Measurements from ENCODE around the gene HNRNPA2B1. TPM values are rescaled to one million over a fixed set of nuclear protein-coding genes. Genes with fewer than 3 reads are reported as not detected.
"Not testable (repeated sequence)": the region's sequence is repeated elsewhere in the genome, so short reads cannot be mapped to it uniquely, and the experiment has no call there.

The HNRNPA2B1 gene
- total and polyA plus RNA-seq, 7 donors: 141 to 885 (median 208) TPM

GRCh38 chr7:26167303-26167934 lies 33.1 kb downstream of the HNRNPA2B1 start:
- TF ChIP-seq EP300 (IDR thresholded peaks at IDR 0.05): no peak
- TF ChIP-seq CTCF (IDR thresholded peaks at IDR 0.05): no peak
- no peak for TF ChIP-seq POLR2AphosphoS5 (IDR thresholded peaks at IDR 0.05)
- no peak for TF ChIP-seq POLR2A (IDR thresholded peaks at IDR 0.05)
- Histone ChIP-seq H3K4me3 (no peak overlapping the region), H3K9me3 (peaks cover 0 to 5% (median 0%) of the 10 kb centered on the region in 4 donors), H3K4me1 (no peaks in the 10 kb centered on the region), H3K27me3 (peaks cover 0 to 8% (median 4%) of the 10 kb centered on the region in 3 donors), H3K36me3 (no peaks in the 10 kb centered on the region), H3K27ac (no peak overlapping the region)
- intact Hi-C loops (cut with DNase I): no loop called here
- no peak for DNase-seq
- WGBS, 2 donors: 23 to 55% methylated on average over 3 of the region's 3 CpGs

DNA sequence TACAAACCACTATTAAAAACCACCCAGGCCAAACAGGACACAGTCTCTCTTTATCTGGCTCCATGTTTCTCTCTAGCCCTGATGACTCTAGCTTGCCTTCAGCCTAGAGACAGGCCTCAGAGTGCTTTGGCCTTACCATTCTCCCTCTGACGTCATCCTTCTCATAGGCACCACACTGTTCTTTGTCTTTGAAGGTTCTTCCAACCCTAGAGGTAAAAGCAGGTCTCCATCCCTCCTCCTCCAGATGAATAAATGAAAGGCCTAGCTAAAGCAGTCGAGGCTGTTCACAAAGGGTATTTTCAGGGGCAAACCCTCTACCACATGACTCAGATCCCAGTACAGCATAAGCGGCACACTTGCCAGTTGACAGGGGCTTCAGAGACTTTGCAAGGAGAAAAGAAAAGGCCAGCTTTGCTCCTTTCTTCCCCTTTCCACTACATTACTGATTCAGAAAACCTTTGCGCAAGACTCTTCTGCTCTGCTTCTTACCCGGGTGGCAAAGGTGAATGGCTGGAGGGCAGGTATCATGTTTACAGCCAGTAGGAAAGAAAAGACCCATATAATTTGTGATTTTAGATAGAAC lies 33.8 kb downstream of the HNRNPA2B1 start:
- Histone ChIP-seq H3K27ac (no peak overlapping the region), H3K4me3 (no peak overlapping the region), H3K9me3 (peaks cover 0 to 5% (median 0%) of the 10 kb centered on the region in 4 donors), H3K4me1 (no peaks in the 10 kb centered on the region), H3K36me3 (no peaks in the 10 kb centered on the region), H3K27me3 (peaks cover 0 to 8% (median 4%) of the 10 kb centered on the region in 3 donors)
- 61 to 72% methylated on average over 5 of the region's 5 CpGs for WGBS, 2 donors
- TF ChIP-seq EP300 (IDR thresholded peaks at IDR 0.05) (no peak), POLR2AphosphoS5 (IDR thresholded peaks at IDR 0.05) (no peak), CTCF (IDR thresholded peaks at IDR 0.05) (no peak)
- intact Hi-C loops (cut with DNase I): no loop called here
- no peak for DNase-seq

DNA sequence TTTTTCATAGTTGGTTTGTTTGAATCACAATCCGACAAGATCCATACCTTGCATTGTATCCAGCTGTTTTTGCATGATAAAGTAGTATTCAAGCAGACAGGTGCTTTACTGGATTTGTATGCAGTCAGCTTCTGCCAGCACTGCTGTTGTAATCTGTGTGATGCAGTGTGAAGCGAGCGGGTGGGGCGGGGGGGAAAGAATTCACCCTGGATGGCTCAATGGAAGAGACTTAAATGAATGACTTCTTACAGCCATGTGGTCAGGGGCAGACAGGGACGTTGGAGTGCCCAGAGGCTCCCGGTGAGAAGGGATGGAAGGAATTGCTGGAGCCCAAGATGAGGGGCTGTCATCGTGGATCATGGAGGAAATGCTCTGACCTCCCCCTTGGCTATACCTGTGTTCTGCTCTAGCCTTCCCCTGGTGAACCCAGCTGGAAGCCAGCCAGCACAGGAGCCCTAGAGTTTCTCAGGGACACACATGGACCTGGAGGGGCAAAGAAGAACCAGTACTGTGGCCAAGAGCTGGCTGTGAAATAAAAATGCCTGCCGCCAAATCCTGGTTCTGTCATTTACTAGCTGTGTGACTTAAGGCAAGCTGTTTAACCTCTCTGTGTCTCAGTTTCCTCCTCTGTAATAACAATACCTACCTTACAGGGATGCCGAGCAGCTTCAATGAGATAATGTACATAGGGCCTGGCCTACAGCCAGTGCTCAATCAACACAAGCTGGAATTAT lies 34.4 kb downstream of the HNRNPA2B1 start:
- WGBS, 2 donors: 66 to 74% methylated on average over 9 of the region's 9 CpGs
- Histone ChIP-seq H3K36me3 (no peaks in the 10 kb centered on the region), H3K27me3 (peaks cover 0 to 8% (median 4%) of the 10 kb centered on the region in 3 donors), H3K4me3 (no peak overlapping the region), H3K4me1 (no peaks in the 10 kb centered on the region), H3K9me3 (peaks cover 0 to 5% (median 0%) of the 10 kb centered on the region in 4 donors), H3K27ac (no peak overlapping the region)
- intact Hi-C loops (cut with DNase I): no loop called here
- TF ChIP-seq EP300 (IDR thresholded peaks at IDR 0.05) (no peak), POLR2A (IDR thresholded peaks at IDR 0.05) (no peak), CTCF (IDR thresholded peaks at IDR 0.05) (no peak), POLR2AphosphoS5 (IDR thresholded peaks at IDR 0.05) (no peak)
- no peak for DNase-seq

GRCh38 chr7:26163804-26164203 lies 36.7 kb downstream of the HNRNPA2B1 start:
- H3K27me3 ChIP-seq: peaks cover 0 to 12% (median 0%) of the 10 kb centered on the region in 3 donors
- H3K4me3 ChIP-seq; H3K4me1 ChIP-seq; intact Hi-C loops (cut with DNase I); H3K36me3 ChIP-seq; DNase-seq; H3K27ac ChIP-seq; H3K9me3 ChIP-seq: not testable (repeated sequence)
- WGBS, 2 donors: 76 to 88% methylated on average over 1 of the region's 1 CpG

GRCh38 chr7:26162431-26162830 lies 38.1 kb downstream of the HNRNPA2B1 start:
- no peak overlapping the region for H3K27ac ChIP-seq
- peaks cover 0 to 12% (median 0%) of the 10 kb centered on the region in 3 donors for H3K27me3 ChIP-seq
- peaks cover 0 to 5% (median 0%) of the 10 kb centered on the region in 4 donors for H3K9me3 ChIP-seq
- no peaks in the 10 kb centered on the region for H3K36me3 ChIP-seq
- intact Hi-C loops (cut with DNase I): no loop called here
- no peak for TF ChIP-seq POLR2AphosphoS5 (IDR thresholded peaks at IDR 0.05)
- TF ChIP-seq POLR2A (IDR thresholded peaks at IDR 0.05): no peak
- TF ChIP-seq EP300 (IDR thresholded peaks at IDR 0.05): no peak
- no peak for TF ChIP-seq CTCF (IDR thresholded peaks at IDR 0.05)
- no peak for DNase-seq
- 73 to 82% methylated on average over 2 of the region's 2 CpGs for WGBS, 2 donors
- no peaks in the 10 kb centered on the region for H3K4me1 ChIP-seq
- no peak overlapping the region for H3K4me3 ChIP-seq

Data from sigmoid colon (tissue), 7 donors.